Cardiac muscle cell (in vitro differentiated cells and primary cell): ENCODE data around the gene PARVA. TPM values are rescaled to one million over a fixed set of nuclear protein-coding genes. Genes with fewer than 3 reads are reported as not detected.
A peak's percentile ranks its signal among the peaks of the same experiment; 100 is the strongest.

Experiments
- DNase-seq, 2 donors: peaks; one replicate each; pipeline versions ENCODE4 v3.0.0 to v3.0.0-alpha.2; 2010 to 2017; ENCODE audit warnings: low read depth in 1 of 2, low spot score in 1 of 2
- H3K27ac ChIP-seq: fragments of 200-600 bp; sonication (generic); 2 replicates; pipeline ENCODE4 v1.5.1; 2016
- H3K27me3 ChIP-seq: fragments of 200-600 bp; sonication (generic); 2 replicates; pipeline ENCODE4 v1.6.0; 2016; ENCODE audit warnings: control low read depth
- H3K36me3 ChIP-seq: fragments of 200-600 bp; sonication (generic); 2 replicates; pipeline ENCODE4 v1.5.1; 2016; ENCODE audit warnings: control low read depth
- H3K4me1 ChIP-seq: fragments of 200-600 bp; sonication (generic); 2 replicates; pipeline ENCODE4 v1.8.1; 2017; ENCODE audit warnings: low read depth, mild to moderate bottlenecking, mixed run types
- H3K4me3 ChIP-seq: fragments of 200-600 bp; sonication (generic); 2 replicates; pipeline ENCODE4 v1.5.1; 2016; ENCODE audit warnings: mild to moderate bottlenecking
- H3K9me3 ChIP-seq: fragments of 200-600 bp; sonication (generic); 2 replicates; pipeline ENCODE4 v1.5.1; 2017; ENCODE audit warnings: low read depth, mild to moderate bottlenecking, control low read depth
- CTCF ChIP-seq: IDR thresholded peaks from 2 replicates; pipeline ENCODE4 v1.5.1; 2012; ENCODE audit warnings: low read depth, mild to moderate bottlenecking, low read length
- polyA plus RNA-seq: library from polyadenylated mRNA; unstranded; fragments of >200 nt; fragmentation: Nextera tagmentation; extraction: Ambion mirVana; gene quantifications from 2 replicates; pipeline ENCODE4 v1.2.1, GENCODE V29; 2016
- total RNA-seq: library from RNA; depleted of rRNA; stranded (reverse); fragments of >200 nt; gene quantifications from 2 replicates; pipeline ENCODE4 v1.2.3, GENCODE V29; 2016

The PARVA gene
- total and polyA plus RNA-seq, 2 experiments from 2014 or later: 13.0 to 24.2 TPM

- no peak for TF ChIP-seq CTCF
- Histone ChIP-seq H3K27me3 (no peaks in the 10 kb centered on the region), H3K27ac (no peak overlapping the region), H3K9me3 (no peaks in the 10 kb centered on the region), H3K4me3 (no peak overlapping the region), H3K36me3 (no peaks in the 10 kb centered on the region), H3K4me1 (no peaks in the 10 kb centered on the region)
- DNase-seq: no peak
These were observed 82.0 kb downstream of the PARVA start for GRCh38 chr11:12459374-12459773.

- Histone ChIP-seq H3K4me3 (no peak overlapping the region), H3K36me3 (no peaks in the 10 kb centered on the region), H3K27ac (no peak overlapping the region), H3K9me3 (no peaks in the 10 kb centered on the region), H3K27me3 (no peaks in the 10 kb centered on the region), H3K4me1 (no peaks in the 10 kb centered on the region)
- TF ChIP-seq CTCF: no peak
- DNase-seq: peak in 1 of 2 donors; percentile 40
These were observed 82.6 kb downstream of the PARVA start for GRCh38 chr11:12459865-12460444.

GRCh38 chr11:12460466-12460865 is 83.1 kb downstream of the PARVA start:
- H3K4me1 ChIP-seq: no peaks in the 10 kb centered on the region
- no peak for TF ChIP-seq CTCF
- H3K4me3 ChIP-seq: no peak overlapping the region
- no peak for DNase-seq
- H3K27me3 ChIP-seq: no peaks in the 10 kb centered on the region
- no peak overlapping the region for H3K27ac ChIP-seq
- no peaks in the 10 kb centered on the region for H3K9me3 ChIP-seq
- no peaks in the 10 kb centered on the region for H3K36me3 ChIP-seq

- Histone ChIP-seq H3K27ac (no peak overlapping the region), H3K4me3 (no peak overlapping the region), H3K27me3 (no peaks in the 10 kb centered on the region), H3K9me3 (no peaks in the 10 kb centered on the region), H3K36me3 (no peaks in the 10 kb centered on the region), H3K4me1 (no peaks in the 10 kb centered on the region)
- TF ChIP-seq CTCF: no peak
- no peak for DNase-seq
These were observed 84.1 kb downstream of the PARVA start for GRCh38 chr11:12461516-12461915.

GRCh38 chr11:12464303-12464702 is 86.9 kb downstream of the PARVA start:
- Histone ChIP-seq H3K4me3 (no peak overlapping the region), H3K4me1 (no peaks in the 10 kb centered on the region), H3K27ac (no peak overlapping the region), H3K27me3 (no peaks in the 10 kb centered on the region), H3K36me3 (no peaks in the 10 kb centered on the region), H3K9me3 (no peaks in the 10 kb centered on the region)
- no peak for TF ChIP-seq CTCF
- DNase-seq: no peak

GRCh38 chr11:12465332-12465731 is 88.0 kb downstream of the PARVA start:
- no peaks in the 10 kb centered on the region for H3K27me3 ChIP-seq
- no peak for DNase-seq
- TF ChIP-seq CTCF: no peak
- H3K4me3 ChIP-seq: no peak overlapping the region
- H3K36me3 ChIP-seq: no peaks in the 10 kb centered on the region
- no peaks in the 10 kb centered on the region for H3K9me3 ChIP-seq
- H3K27ac ChIP-seq: no peak overlapping the region
- no peaks in the 10 kb centered on the region for H3K4me1 ChIP-seq
